Activated CD4-positive, alpha-beta T cell treated with anti-CD3 and anti-CD28 coated beads, Interleukin-2, amount 10 ng/mL, durations not matched to agents 24 days and 14 days (primary cell): ENCODE results near the gene LYPD5. TPM values are rescaled to one million over a fixed set of nuclear protein-coding genes. Genes with fewer than 3 reads are reported as not detected.
"Not testable (repeated sequence)": the region's sequence is repeated elsewhere in the genome, so short reads cannot be mapped to it uniquely, and the experiment has no call there.

Experiments
- DNase-seq: peaks from one replicate; pipeline ENCODE4 v3.0.0; 2022
- H3K27ac Mint-ChIP-seq: one replicate; pipeline ENCODE4 v1.8.0; 2022; ENCODE audit warnings: mild to moderate bottlenecking, mixed read lengths
- H3K27me3 Mint-ChIP-seq: one replicate; pipeline ENCODE4 v1.8.0; 2022; ENCODE audit warnings: mixed read lengths
- H3K36me3 Mint-ChIP-seq: one replicate; pipeline ENCODE4 v1.8.0; 2022; ENCODE audit warnings: low read depth, mild to moderate bottlenecking, mixed read lengths
- H3K4me1 Mint-ChIP-seq: one replicate; pipeline ENCODE4 v1.8.0; 2021; ENCODE audit warnings: mixed read lengths
- H3K4me3 Mint-ChIP-seq: one replicate; pipeline ENCODE4 v1.8.0; 2022; ENCODE audit warnings: mild to moderate bottlenecking, moderate library complexity, mixed read lengths
- H3K9me3 Mint-ChIP-seq: one replicate; pipeline ENCODE4 v1.8.0; 2021; ENCODE audit warnings: mixed read lengths
- intact Hi-C: fragments of 100-400 bp; cut with micrococcal nuclease; formaldehyde crosslinking; loops from one replicate; pipeline ENCODE4 v1.15.1; 2023
- total RNA-seq: library from RNA; stranded (reverse); gene quantifications from 2 replicates; pipeline ENCODE4 v1.2.3, GENCODE V29; 2022

The LYPD5 gene
- total RNA-seq, 1 donor from 2014 or later, result 0.42 TPM

- Mint-ChIP-seq H3K9me3 (no peaks in the 10 kb centered on the region), H3K4me3 (peak overlapping the region; percentile 71), H3K36me3 (peaks cover 79% of the 10 kb centered on the region), H3K27me3 (no peaks in the 10 kb centered on the region), H3K4me1 (peaks cover 87% of the 10 kb centered on the region), H3K27ac (peak overlapping the region; percentile 88)
- intact Hi-C loops, result loop anchor here (1.0 to 10.0 kb wide), 6 partner anchors 11 to 1312 kb away; partner anchors contain the start of genes GEMIN7, SMG9, ZNF296 and ZNF575
- DNase-seq, result peak; percentile 93
These were observed 37.0 kb downstream of the LYPD5 start for GRCh38 chr19:43765109-43765876.

- H3K9me3 Mint-ChIP-seq, DNase-seq, H3K27me3 Mint-ChIP-seq: not testable (repeated sequence)
- Mint-ChIP-seq H3K4me1 (peaks cover 82% of the 10 kb centered on the region), H3K4me3 (peak overlapping the region; percentile 71), H3K27ac (peak overlapping the region; percentile 88), H3K36me3 (peaks cover 73% of the 10 kb centered on the region)
- intact Hi-C loops, result loop anchor here (1.0 to 10.0 kb wide), 6 partner anchors 10 to 1313 kb away; partner anchors contain the start of genes GEMIN7, SMG9, ZNF296 and ZNF575
These were observed 37.6 kb downstream of the LYPD5 start for GRCh38 chr19:43764684-43765083.

- H3K27ac Mint-ChIP-seq, result peak overlapping the region; percentile 85
- H3K4me3 Mint-ChIP-seq, result peak overlapping the region; percentile 58
- H3K9me3 Mint-ChIP-seq, result no peaks in the 10 kb centered on the region
- H3K27me3 Mint-ChIP-seq, result no peaks in the 10 kb centered on the region
- no peak for DNase-seq
- intact Hi-C loops, result loop anchor here (10.0 kb wide), 1 partner anchor 991 kb away; no protein-coding TSS in a partner anchor
- peaks cover 64% of the 10 kb centered on the region for H3K36me3 Mint-ChIP-seq
- peaks cover 80% of the 10 kb centered on the region for H3K4me1 Mint-ChIP-seq
These were observed 38.7 kb downstream of the LYPD5 start for GRCh38 chr19:43763473-43763939.

- Mint-ChIP-seq H3K27ac (peak overlapping the region; percentile 61), H3K36me3 (peaks cover 60% of the 10 kb centered on the region), H3K4me3 (peak overlapping the region; percentile 49), H3K4me1 (peaks cover 79% of the 10 kb centered on the region), H3K27me3 (no peaks in the 10 kb centered on the region), H3K9me3 (no peaks in the 10 kb centered on the region)
- DNase-seq, result no peak
- intact Hi-C loops, result loop anchor here (10.0 kb wide), 1 partner anchor 992 kb away; no protein-coding TSS in a partner anchor
These were observed 39.4 kb downstream of the LYPD5 start for GRCh38 chr19:43762814-43763213.

- Mint-ChIP-seq H3K27ac (peak overlapping the region; percentile 2), H3K4me3 (no peak overlapping the region), H3K4me1 (peaks cover 78% of the 10 kb centered on the region), H3K9me3 (no peaks in the 10 kb centered on the region), H3K36me3 (peaks cover 55% of the 10 kb centered on the region), H3K27me3 (no peaks in the 10 kb centered on the region)
- no peak for DNase-seq
- intact Hi-C loops, result loop anchor here (10.0 kb wide), 1 partner anchor 994 kb away; no protein-coding TSS in a partner anchor
These were observed 41.3 kb downstream of the LYPD5 start for GRCh38 chr19:43760941-43761340.

- Mint-ChIP-seq H3K27me3 (no peaks in the 10 kb centered on the region), H3K4me3 (no peak overlapping the region), H3K9me3 (no peaks in the 10 kb centered on the region), H3K27ac (peak overlapping the region; percentile 57), H3K36me3 (peaks cover 51% of the 10 kb centered on the region), H3K4me1 (peaks cover 72% of the 10 kb centered on the region)
- intact Hi-C loops, result loop anchor here (10.0 kb wide), 1 partner anchor 295 kb away; the partner anchor contains the start of gene LYPD3
- no peak for DNase-seq
These were observed 42.7 kb downstream of the LYPD5 start for GRCh38 chr19:43759515-43759914.

- Mint-ChIP-seq H3K27me3 (no peaks in the 10 kb centered on the region), H3K27ac (peak overlapping the region; percentile 100), H3K4me1 (peaks cover 63% of the 10 kb centered on the region), H3K9me3 (peaks cover 6% of the 10 kb centered on the region), H3K36me3 (peaks cover 51% of the 10 kb centered on the region), H3K4me3 (peak overlapping the region; percentile 94)
- peak; percentile 95 for DNase-seq
- intact Hi-C loops, result loop anchor here (2.0 to 10.0 kb wide), 3 partner anchors 159 to 291 kb away; partner anchors contain the start of genes IRGQ, LYPD3, ZNF575 and ZNF576
These were observed 46.9 kb downstream of the LYPD5 start for GRCh38 chr19:43755256-43755801.

- Mint-ChIP-seq H3K4me1 (peaks cover 68% of the 10 kb centered on the region), H3K36me3 (peaks cover 57% of the 10 kb centered on the region), H3K9me3 (peaks cover 6% of the 10 kb centered on the region), H3K4me3 (peak within 1 kb of the TSS; percentile 94), H3K27me3 (no peaks in the 10 kb centered on the region), H3K27ac (peak within 1 kb of the TSS; percentile 100)
- intact Hi-C loops, result loop anchor here (1.0 to 10.0 kb wide), 8 partner anchors 9 to 290 kb away; partner anchors contain the start of genes IRGQ, LYPD3, ZNF428 and ZNF575
- peak; percentile 100 for DNase-seq
These were observed 47.6 kb downstream of the LYPD5 start, which contains the start of gene SMG9 for GRCh38 chr19:43754503-43755255. TSS of gene SMG9 (minus strand) at chr19:43754962. CDS start at chr19:43750741, 4,221 bp downstream.

GRCh38 chr19:43754253-43754502 lies 48.1 kb downstream of the LYPD5 start:
- Mint-ChIP-seq H3K36me3 (peaks cover 56% of the 10 kb centered on the region), H3K27me3 (no peaks in the 10 kb centered on the region), H3K4me1 (peaks cover 62% of the 10 kb centered on the region), H3K4me3 (peak overlapping the region; percentile 94), H3K9me3 (peaks cover 6% of the 10 kb centered on the region), H3K27ac (peak overlapping the region; percentile 100)
- no peak for DNase-seq
- intact Hi-C loops, result loop anchor here (1.0 to 10.0 kb wide), 8 partner anchors 9 to 289 kb away; partner anchors contain the start of genes IRGQ, LYPD3, ZNF428 and ZNF575

GRCh38 chr19:43752287-43752875 lies 49.9 kb downstream of the LYPD5 start:
- H3K4me1 Mint-ChIP-seq, result peaks cover 53% of the 10 kb centered on the region
- peaks cover 6% of the 10 kb centered on the region for H3K9me3 Mint-ChIP-seq
- H3K36me3 Mint-ChIP-seq, result peaks cover 65% of the 10 kb centered on the region
- H3K27me3 Mint-ChIP-seq, result no peaks in the 10 kb centered on the region
- DNase-seq, result no peak
- H3K27ac Mint-ChIP-seq, result peak overlapping the region; percentile 82
- intact Hi-C loops, result loop anchor here (10.0 kb wide), 1 partner anchor 288 kb away; the partner anchor contains the start of gene LYPD3
- H3K4me3 Mint-ChIP-seq, result peak overlapping the region; percentile 61

GRCh38 chr19:43751466-43752220 lies 50.6 kb downstream of the LYPD5 start:
- peaks cover 48% of the 10 kb centered on the region for H3K4me1 Mint-ChIP-seq
- no peaks in the 10 kb centered on the region for H3K27me3 Mint-ChIP-seq
- H3K36me3 Mint-ChIP-seq, result peaks cover 65% of the 10 kb centered on the region
- peaks cover 6% of the 10 kb centered on the region for H3K9me3 Mint-ChIP-seq
- H3K27ac Mint-ChIP-seq, result peak overlapping the region; percentile 82
- peak overlapping the region; percentile 61 for H3K4me3 Mint-ChIP-seq
- intact Hi-C loops, result loop anchor here (10.0 kb wide), 1 partner anchor 287 kb away; the partner anchor contains the start of gene LYPD3
- DNase-seq, result no peak

GRCh38 chr19:43749898-43750297 lies 52.3 kb downstream of the LYPD5 start:
- Mint-ChIP-seq H3K4me3 (no peak overlapping the region), H3K9me3 (peaks cover 6% of the 10 kb centered on the region), H3K27me3 (no peaks in the 10 kb centered on the region), H3K27ac (peak overlapping the region; percentile 62), H3K36me3 (peaks cover 63% of the 10 kb centered on the region), H3K4me1 (peaks cover 38% of the 10 kb centered on the region)
- DNase-seq, result no peak
- intact Hi-C loops, result loop anchor here (10.0 kb wide), 1 partner anchor 285 kb away; the partner anchor contains the start of gene LYPD3
